GM21367 (cell line): ENCODE measurements around the gene SNRPD3.

Experiments
- ATAC-seq: cut with Tn5 transposase; IDR thresholded peaks from one replicate; pipeline ENCODE4 v1.9.1; 2021; ENCODE audit not compliant: unreplicated experiment

The SNRPD3 gene

DNA sequence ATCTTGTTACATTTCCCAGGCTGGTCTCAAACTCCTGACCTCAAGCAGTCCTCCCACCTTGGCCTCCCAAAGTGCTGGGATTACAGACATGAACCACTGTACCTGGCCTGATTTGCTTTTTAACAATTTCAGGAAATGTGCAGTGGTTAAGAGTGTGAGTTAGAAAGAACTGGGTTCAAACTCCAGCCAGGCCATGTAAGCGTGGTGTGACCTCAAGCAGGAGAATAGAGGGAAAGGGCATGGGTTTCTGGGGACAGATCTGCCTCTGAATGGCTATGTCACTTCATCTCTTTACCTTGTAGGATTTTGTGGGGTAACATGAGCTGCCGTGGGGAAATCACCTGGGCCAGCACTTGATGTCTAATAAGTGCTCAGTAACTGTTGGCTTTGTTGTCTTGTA, 9.3 kb downstream of the SNRPD3 start:
- no peak for ATAC-seq

GRCh38 chr22:24566899-24567511, 11.2 kb downstream of the SNRPD3 start:
- ATAC-seq, result no peak

DNA sequence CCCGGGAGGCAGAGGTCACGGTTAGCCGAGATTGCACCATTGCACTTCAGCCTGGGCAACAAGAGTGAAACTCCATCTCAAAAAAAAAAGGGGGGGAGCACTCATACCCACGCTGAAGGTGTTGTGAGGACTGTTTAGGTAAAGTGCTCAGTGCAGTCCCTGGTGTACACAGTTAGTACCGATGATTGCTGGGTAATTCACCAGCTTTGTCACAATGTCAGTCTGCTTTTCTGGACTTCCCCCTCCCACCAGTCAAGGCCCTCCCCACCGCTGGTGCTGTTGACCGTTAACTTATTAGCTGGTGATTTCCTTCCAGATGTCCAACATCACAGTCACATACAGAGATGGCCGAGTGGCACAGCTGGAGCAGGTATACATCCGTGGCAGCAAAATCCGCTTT, 11.9 kb downstream of the SNRPD3 start:
- no peak for ATAC-seq

GRCh38 chr22:24571266-24571665, 15.5 kb downstream of the SNRPD3 start:
- no peak for ATAC-seq

- no peak for ATAC-seq
These were observed 21.0 kb downstream of the SNRPD3 start for GRCh38 chr22:24576778-24577177.

- ATAC-seq, result no peak
These were observed 22.8 kb downstream of the SNRPD3 start for GRCh38 chr22:24578355-24579257.

DNA sequence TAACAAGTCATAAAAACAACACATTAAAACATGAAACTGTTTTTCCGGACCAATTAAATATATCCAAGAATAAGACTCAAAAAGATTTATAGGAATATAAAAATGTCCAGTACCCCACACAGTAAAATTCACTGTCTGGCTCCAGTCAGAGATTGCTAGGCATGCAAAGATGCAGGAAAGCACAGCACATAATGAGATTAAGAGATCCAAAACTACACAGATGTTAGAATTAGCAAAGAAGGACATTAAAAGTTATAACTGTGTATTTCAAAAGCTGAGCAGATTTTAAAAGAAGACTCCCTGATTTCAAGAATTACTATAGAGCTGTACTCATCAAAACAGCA, 23.4 kb downstream of the SNRPD3 start:
- no peak for ATAC-seq

GRCh38 chr22:24580276-24580675, 24.5 kb downstream of the SNRPD3 start:
- no peak for ATAC-seq

- no peak for ATAC-seq
These were observed 26.4 kb downstream of the SNRPD3 start for GRCh38 chr22:24582056-24582814.

DNA sequence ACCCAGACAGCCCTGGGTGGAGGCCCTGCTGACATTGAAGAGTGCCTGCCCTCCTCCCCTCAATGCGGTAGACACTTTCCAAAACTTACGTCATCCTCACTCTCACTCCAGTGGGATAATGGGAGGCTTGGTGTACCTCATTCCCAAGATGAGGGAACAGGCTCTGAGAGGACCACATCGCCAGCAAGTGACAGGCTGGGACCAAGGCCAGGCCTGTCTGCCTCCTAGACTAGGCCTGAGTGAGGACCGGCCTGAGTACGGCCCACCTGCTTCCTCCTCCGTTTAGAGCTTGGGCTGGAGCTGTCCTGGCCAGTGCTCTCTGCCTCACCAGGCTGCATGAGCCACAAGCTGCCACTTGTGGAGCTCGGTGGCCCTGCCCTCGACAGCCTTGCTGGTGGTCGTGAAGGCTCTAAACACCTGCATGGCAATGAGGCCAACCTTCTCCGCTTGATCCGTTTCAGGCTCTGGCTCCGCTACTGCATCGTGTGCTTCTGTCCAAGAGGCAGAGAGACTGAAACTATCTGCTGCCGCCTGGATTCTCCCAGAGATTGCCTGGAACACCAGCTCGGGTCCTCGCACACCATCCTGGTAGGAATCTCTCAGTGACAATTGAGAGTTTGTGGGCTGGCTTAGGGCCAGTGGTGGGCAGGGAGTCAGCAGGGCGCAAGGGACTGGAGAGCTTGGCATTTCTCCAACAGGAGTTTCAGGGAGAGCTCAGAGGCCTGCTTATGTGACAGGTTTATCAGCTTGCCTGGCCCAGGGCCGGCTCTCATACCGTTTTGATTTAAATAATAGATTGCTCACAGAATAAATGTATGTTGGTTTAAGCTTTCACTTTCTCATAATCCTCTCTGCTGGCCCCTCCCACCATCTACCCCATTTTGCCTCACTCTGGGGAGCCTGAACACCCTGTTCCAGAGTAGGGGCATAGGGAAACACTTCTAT, 27.7 kb downstream of the SNRPD3 start:
- no peak for ATAC-seq

GRCh38 chr22:24584166-24584790, 28.5 kb downstream of the SNRPD3 start:
- no peak for ATAC-seq

DNA sequence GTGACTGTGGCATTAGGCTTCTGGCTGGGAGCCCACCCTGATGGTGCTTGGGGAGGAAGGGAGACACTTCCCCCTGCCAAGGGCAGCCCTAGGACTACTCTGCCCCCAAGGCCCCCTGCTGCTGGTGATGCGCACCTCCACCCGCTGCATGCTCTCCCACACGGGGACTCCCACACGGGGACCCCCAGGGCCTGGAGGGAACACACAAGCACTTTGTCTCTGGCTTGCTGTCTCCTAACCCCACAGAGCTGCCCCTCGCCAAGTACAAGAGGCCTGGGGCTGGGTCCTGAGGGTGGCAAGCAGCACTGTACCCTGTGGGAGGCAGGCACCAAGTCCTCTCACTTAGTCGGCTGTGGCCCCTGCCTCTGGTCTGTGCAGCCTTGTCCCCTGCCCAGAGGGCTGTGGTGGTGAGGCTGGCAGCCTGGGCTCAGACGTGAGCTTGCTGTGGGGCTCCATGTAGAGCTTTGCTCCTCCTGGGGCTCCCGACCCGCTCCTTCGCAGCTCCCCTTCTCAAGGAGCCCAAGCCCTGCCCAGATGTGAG, 29.1 kb downstream of the SNRPD3 start:
- ATAC-seq, result no peak

DNA sequence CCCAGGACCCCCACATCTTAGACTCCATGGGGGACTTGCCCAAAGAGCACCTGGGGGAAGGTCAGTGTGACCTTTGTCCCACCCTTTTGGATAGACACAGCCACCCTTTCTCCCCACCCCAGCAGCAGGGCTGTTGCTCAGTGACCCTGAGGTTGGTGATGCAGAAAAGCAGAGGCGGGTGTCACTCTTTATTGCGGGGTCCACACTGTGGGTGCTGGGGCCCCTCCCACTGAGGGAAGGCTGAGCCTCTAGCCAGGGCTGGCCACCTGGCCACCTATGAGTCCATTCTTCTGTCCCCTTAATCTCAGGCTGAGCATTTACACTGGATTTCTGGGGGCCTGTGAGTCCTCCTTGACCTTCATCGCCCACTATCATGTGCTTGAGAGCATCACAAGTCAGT, 29.7 kb downstream of the SNRPD3 start:
- ATAC-seq, result no peak

GRCh38 chr22:24585927-24586546, 30.2 kb downstream of the SNRPD3 start:
- ATAC-seq, result no peak

DNA sequence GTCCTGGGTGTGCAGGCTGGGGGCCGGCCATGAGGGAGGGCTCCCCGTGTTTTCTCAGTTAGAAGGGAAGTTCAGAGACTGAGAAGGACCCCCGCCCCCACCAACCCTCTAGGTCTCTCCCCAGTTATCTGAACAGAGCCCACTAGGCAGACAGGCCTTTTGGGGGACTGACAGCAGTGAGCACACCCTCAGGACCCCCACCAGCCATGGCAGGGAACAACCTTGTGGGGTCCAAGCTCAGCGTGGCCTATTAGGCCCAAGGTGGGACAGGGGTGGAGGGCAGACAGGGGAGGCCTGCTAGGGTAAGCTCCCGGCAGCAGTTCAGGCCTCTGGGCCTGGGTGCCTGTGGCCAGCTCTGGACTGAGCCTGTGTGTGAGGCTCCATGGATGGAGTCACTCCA, 31.5 kb downstream of the SNRPD3 start:
- ATAC-seq, result no peak

DNA sequence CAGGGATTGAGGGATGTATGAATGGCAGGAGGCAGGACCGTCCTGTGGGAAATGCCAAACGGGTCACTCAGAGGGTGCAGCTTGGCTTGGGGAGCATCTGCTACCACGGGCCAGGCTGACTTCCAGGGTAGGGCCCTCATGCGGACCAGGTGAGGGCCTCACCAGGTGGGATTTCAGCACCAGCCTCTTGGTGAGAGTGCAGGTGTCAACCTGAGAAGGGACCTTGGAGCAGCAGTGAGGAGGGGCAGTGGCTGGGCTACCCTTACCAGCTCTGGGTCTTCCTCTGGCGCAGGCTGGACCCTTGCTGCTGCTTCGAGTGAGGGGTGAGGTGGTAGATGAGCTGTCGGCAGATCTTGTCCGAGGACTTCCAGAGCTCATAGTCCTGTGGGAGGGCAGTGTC, 32.1 kb downstream of the SNRPD3 start:
- ATAC-seq, result no peak

GRCh38 chr22:24588381-24588756, 32.6 kb downstream of the SNRPD3 start:
- no peak for ATAC-seq

- no peak for ATAC-seq
These were observed 33.1 kb downstream of the SNRPD3 start for GRCh38 chr22:24588757-24589481.

GRCh38 chr22:24589518-24590030, 33.8 kb downstream of the SNRPD3 start:
- ATAC-seq, result no peak
